Heart left ventricle (tissue), 16 donors: Measurements from ENCODE around the gene CSH2. TPM values are rescaled to one million over a fixed set of nuclear protein-coding genes. Genes with fewer than 3 reads are reported as not detected.
A peak's percentile ranks its signal among the peaks of the same experiment; 100 is the strongest.

ENCODE experiments used
- ATAC-seq, 4 donors: fragments of 200-7000 bp; cut with Tn5 transposase; one replicate each; pipeline ENCODE4 v1.9.1; 2020 to 2022; ENCODE audit warnings: moderate library complexity in 4 of 4, mild to moderate bottlenecking in 3 of 4, moderate number of reproducible peaks in 1 of 4
- DNase-seq, 5 donors: peaks; one replicate each; pipeline ENCODE4 v3.0.0-alpha.2; 2020
- H3K27ac ChIP-seq, 12 donors: fragments of 200-600 bp; sonication (generic) in 4 of 12; one replicate each; pipeline versions ENCODE4 v1.5.0 to v1.8.0; 2016 to 2022; ENCODE audit warnings: mild to moderate bottlenecking in 2 of 12
- H3K27me3 ChIP-seq, 9 donors: fragments of 200-600 bp; sonication (generic) in 2 of 9; one replicate each; pipeline versions ENCODE4 v1.5.1 to v1.8.0; 2016 to 2022; ENCODE audit warnings: mild to moderate bottlenecking in 3 of 9
- H3K36me3 ChIP-seq, 9 donors: fragments of 200-600 bp; sonication (generic) in 2 of 9; one replicate each; pipeline versions ENCODE4 v1.5.0 to v1.8.0; 2018 to 2022; ENCODE audit warnings: mild to moderate bottlenecking in 2 of 9
- H3K4me1 ChIP-seq, 12 donors: fragments of 200-600 bp; sonication (generic) in 4 of 12; one replicate each; pipeline versions ENCODE4 v1.5.0 to v1.8.0; 2016 to 2022; ENCODE audit warnings: mild to moderate bottlenecking in 3 of 12
- H3K4me3 ChIP-seq, 12 donors: fragments of 200-600 bp; sonication (generic) in 4 of 12; one replicate each; pipeline versions ENCODE4 v1.5.0 to v1.8.0; 2017 to 2022; ENCODE audit warnings: mild to moderate bottlenecking in 9 of 12, moderate library complexity in 4 of 12
- H3K9me3 ChIP-seq, 12 donors: fragments of 200-600 bp; sonication (generic) in 4 of 12; one replicate each; pipeline versions ENCODE4 v1.5.0 to v1.8.0; 2016 to 2022; ENCODE audit warnings: mild to moderate bottlenecking in 1 of 12
- CTCF ChIP-seq, 12 donors: fragments of 200-600 bp; sonication (generic) in 4 of 12; IDR thresholded peaks; one replicate each; pipeline versions ENCODE4 v1.5.0 to v1.8.0; 2018 to 2022; ENCODE audit warnings: antibody characterized with exemption in 12 of 12, mild to moderate bottlenecking in 5 of 12
- POLR2A ChIP-seq, 2 donors: fragments of 450-650 bp; IDR thresholded peaks; one replicate each; pipeline ENCODE4 v1.6.1; 2017; ENCODE audit warnings: antibody characterized with exemption in 2 of 2, mild to moderate bottlenecking in 2 of 2, moderate library complexity in 2 of 2
- whole genome bisulfite sequencing, 4 donors: extraction: QIAGEN DNeasy Blood & Tissue Kit in 2 of 4; methylation state at CpG; one replicate each; pipeline versions ENCODE4 v1.1.5 to v1.1.7; 2013 to 2018; 5-methylcytosine and 5-hydroxymethylcytosine counted together
- intact Hi-C, 10 donors: fragments of 100-400 bp; cut with DNase I; formaldehyde crosslinking; loops; one replicate each; pipeline versions ENCODE4 v1.11.1 to v1.14.2; 2022
- polyA plus RNA-seq, 2 donors: library from polyadenylated mRNA; stranded (reverse); fragments of 200-250 nt; gene quantifications; one replicate each; pipeline ENCODE4 v1.2.3, GENCODE V29; 2013
- total RNA-seq, 9 donors: library from RNA; depleted of rRNA in 2 of 9; stranded (reverse); fragments of >200 nt in 2 of 9; fragmentation: NEBNext Ultra II Directional in 3 of 9; extraction: Animal tissue kit (Norgen Biotek cat#: 25700) in 3 of 9; gene quantifications; one replicate each; pipeline versions ENCODE4 v1.1.0 to v1.2.4, GENCODE V29; 2016 to 2023
- donor health status: ischemic (EF 13 %, LVEDD 7.1; RV severe dilation, severe dysfunction).
- donor health status: healthy with polysubstance abuse.
- donor health status: DM: no; HTN: yes; CAD: no.
- donor health status: DM: no; HTN: no; CAD: no.
- donor health status: ischemic (EF 25% LVEDD 6.9; RV normal size, moderate dysfunction).
- donor health status: ischemic (EF 25% LVEDD 5.7; RV mildly dilated, moderate dysfunction).
- donor health status: healthy.
- donor health status: DM: yes; HTN: yes; CAD: no.
- donor health status: ischemic (EF 35%, LVEDD 5.7; RV mildly dilated, moderate dysfunction).
- donor health status: nonischemic (EF 11% LVEDD 7.7; RV severe dilation, severe dysfunction).
- donor health status: DM: yes; HTN: yes; CAD: no.
- donor health status: PGD.
- donor health status: ischemic (EF 29% LVEDD 5.4; RV normal size, mild dysfunction).
- donor health status: nonischemic (EF 23%, LVEDD 6.1; RV moderate dilation, normal function).

Gene CSH2
- total and polyA plus RNA-seq, 11 donors = not detected

- Histone ChIP-seq H3K4me1 (no peaks in the 10 kb centered on the region), H3K4me3 (no peak overlapping the region), H3K27ac (no peak overlapping the region), H3K36me3 (no peaks in the 10 kb centered on the region), H3K27me3 (no peaks in the 10 kb centered on the region), H3K9me3 (no peaks in the 10 kb centered on the region)
- no peak for DNase-seq
- 74 to 86% (median 83%) methylated on average over 5 of the region's 5 CpGs for WGBS, 4 donors
- ATAC-seq = no peak
- intact Hi-C loops = no loop called here
- no peak for TF ChIP-seq CTCF (IDR thresholded peaks at IDR 0.05)
- no peak for TF ChIP-seq POLR2A (IDR thresholded peaks at IDR 0.05)
Observed at GRCh38 chr17:63854709-63855108, 18.8 kb downstream of the CSH2 start.

- ATAC-seq = no peak
- H3K4me3 ChIP-seq = no peak overlapping the region
- no peak overlapping the region for H3K27ac ChIP-seq
- H3K27me3 ChIP-seq = no peaks in the 10 kb centered on the region
- TF ChIP-seq CTCF (IDR thresholded peaks at IDR 0.05) (no peak), POLR2A (IDR thresholded peaks at IDR 0.05) (no peak)
- no peaks in the 10 kb centered on the region for H3K36me3 ChIP-seq
- DNase-seq = no peak
- 87 to 95% (median 92%) methylated on average over 2 of the region's 2 CpGs for WGBS, 4 donors
- no peaks in the 10 kb centered on the region for H3K9me3 ChIP-seq
- peaks cover 0 to 12% (median 5%) of the 10 kb centered on the region in 12 donors for H3K4me1 ChIP-seq
- intact Hi-C loops = no loop called here
Observed at GRCh38 chr17:63853260-63853659, 20.2 kb downstream of the CSH2 start.

GRCh38 chr17:63850401-63850800 lies 23.1 kb downstream of the CSH2 start:
- 66 to 78% (median 73%) methylated on average over 9 of the region's 9 CpGs for WGBS, 4 donors
- H3K4me3 ChIP-seq = no peak overlapping the region
- TF ChIP-seq CTCF (IDR thresholded peaks at IDR 0.05) (no peak), POLR2A (IDR thresholded peaks at IDR 0.05) (no peak)

GRCh38 chr17:63848834-63849689 lies 24.4 kb downstream of the CSH2 start:
- WGBS, 4 donors = 7 to 24% (median 13%) methylated on average over 38 to 82 of the region's 82 CpGs
- ATAC-seq = peak; percentile 88 to 96 (median 94)
- no peaks in the 10 kb centered on the region for H3K36me3 ChIP-seq
- H3K27me3 ChIP-seq = no peaks in the 10 kb centered on the region
- H3K27ac ChIP-seq = peak overlapping the region in 7 of 12 donors; percentile 2 to 76 (median 55)
- no peaks in the 10 kb centered on the region for H3K9me3 ChIP-seq
- peaks cover 0 to 17% (median 5%) of the 10 kb centered on the region in 12 donors for H3K4me1 ChIP-seq
- DNase-seq = peak; percentile 93 to 97 (median 95)
- intact Hi-C loops = no loop called here
- TF ChIP-seq POLR2A (IDR thresholded peaks at IDR 0.05) = no peak
- peak; percentile 54 to 83 (median 72) for TF ChIP-seq CTCF (IDR thresholded peaks at IDR 0.05)
- peak overlapping the region in 10 of 12 donors; percentile 14 to 52 (median 41) for H3K4me3 ChIP-seq

More at GRCh38 chr17:63850401-63850800, 23.1 kb downstream of the CSH2 start:
- H3K27ac ChIP-seq = no peak overlapping the region
- no peak for ATAC-seq
- H3K36me3 ChIP-seq = no peaks in the 10 kb centered on the region
- no peak for DNase-seq
- intact Hi-C loops = no loop called here
- no peaks in the 10 kb centered on the region for H3K9me3 ChIP-seq
- H3K27me3 ChIP-seq = no peaks in the 10 kb centered on the region
- H3K4me1 ChIP-seq = peaks cover 0 to 12% (median 5%) of the 10 kb centered on the region in 12 donors
